K562 (cell line): ENCODE data around the gene CLASP1.

Source experiments
- CEBPG ChIP-seq, 3 experiments: fragments of 200-800 bp in 1 of 3; sonication (Bioruptor generic) in 1 of 3; sonication (generic) in 1 of 3; formaldehyde crosslinking in 1 of 3; IDR thresholded peaks in 2 of 3; conservative IDR thresholded peaks in 1 of 3; 2 replicates each; pipeline versions ENCODE4 v1.6.1 to v1.8.0; 2016 to 2022; ENCODE audit warnings: missing compliant biosample characterization in 2 of 3, missing genetic modification characterization in 2 of 3, mild to moderate bottlenecking in 1 of 3, missing genetic modification reagents in 1 of 3
- CTCF ChIP-seq, 3 experiments: IDR thresholded peaks in 2 of 3; conservative IDR thresholded peaks in 1 of 3; 2 replicates each; pipeline ENCODE4 v1.5.1; 2011 to 2012; ENCODE audit warnings: low read length in 3 of 3, mild to moderate bottlenecking in 3 of 3, control low read depth in 2 of 3, improper control_type of control experiment in 1 of 3, inconsistent platforms in 1 of 3, low read depth in 1 of 3, mixed read lengths in 1 of 3, moderate library complexity in 1 of 3; ENCODE audit not compliant: insufficient read depth in 2 of 3
- ELF1 ChIP-seq: fragments of 200-800 bp; sonication (Bioruptor generic); IDR thresholded peaks from 2 replicates; pipeline ENCODE4 v1.6.1; 2016; ENCODE audit warnings: missing genetic modification characterization, missing compliant biosample characterization
- NR3C1 ChIP-seq: sonication (generic); formaldehyde crosslinking; IDR thresholded peaks from 2 replicates; pipeline ENCODE4 v1.8.1; 2022; ENCODE audit warnings: missing genetic modification reagents
- POLR2G ChIP-seq: fragments of 200-400 bp; formaldehyde crosslinking; IDR thresholded peaks from 2 replicates; pipeline ENCODE4 v1.6.1; 2017; ENCODE audit warnings: low read depth, mild to moderate bottlenecking, antibody characterized with exemption, low read length, moderate library complexity
- POLR3G ChIP-seq: IDR thresholded peaks from 2 replicates; pipeline ENCODE4 v1.6.1; 2011; ENCODE audit not compliant: insufficient read length, insufficient replicate concordance; ENCODE audit errors: extremely low read depth
- PTBP1 ChIP-seq: fragments of 200-400 bp; formaldehyde crosslinking; IDR thresholded peaks from 2 replicates; pipeline ENCODE4 v1.6.1; 2017; ENCODE audit warnings: low read depth, low read length
- REST ChIP-seq, 2 experiments: fragments of 450-650 bp; formaldehyde crosslinking in 1 of 2; IDR thresholded peaks; 2 replicates each; pipeline versions ENCODE4 v1.4.0 to v1.6.1; 2014 to 2020; ENCODE audit warnings: mild to moderate bottlenecking in 2 of 2, borderline replicate concordance in 1 of 2, low read depth in 1 of 2
- SMAD3 ChIP-seq: fragments of 450-650 bp; formaldehyde crosslinking; conservative IDR thresholded peaks from 2 replicates; pipeline ENCODE4 v1.4.0; 2020; ENCODE audit warnings: mild to moderate bottlenecking
- ZBTB40 ChIP-seq, 2 experiments: fragments of 450-650 bp in 1 of 2; sonication (generic) in 1 of 2; formaldehyde crosslinking in 1 of 2; IDR thresholded peaks; 2 replicates each; pipeline versions ENCODE4 v1.7.1 to v1.9.0; 2016 to 2022; ENCODE audit warnings: inconsistent platforms in 1 of 2, mild to moderate bottlenecking in 1 of 2, missing genetic modification reagents in 1 of 2
- ZNF398 ChIP-seq: fragments of 250-450 bp; sonication (Bioruptor Pico); IDR thresholded peaks from 2 replicates; pipeline ENCODE4 v1.8.0; 2021; ENCODE audit warnings: moderate library complexity, mild to moderate bottlenecking, inconsistent platforms

GRCh38 chr2:121491518-121491917, 157.7 kb downstream of the CLASP1 start:
- no peak for TF ChIP-seq CTCF (IDR thresholded peaks at IDR 0.05 in 2 of 3, conservative IDR thresholded peaks at IDR 0.05 in 1 of 3; ENCODE audit: insufficient read depth in 2 of 3, low read depth in 1 of 3, low read length in 3 of 3)
- no peak for TF ChIP-seq NR3C1 (CRISPR knock-in tag)
- TF ChIP-seq ZNF398 (CRISPR knock-in tag): no peak
- TF ChIP-seq ELF1 (tag): no peak
- TF ChIP-seq POLR3G: no peak
- no peak for TF ChIP-seq REST (IDR thresholded peaks at IDR 0.05; ENCODE audit: borderline replicate concordance)
- TF ChIP-seq REST (CRISPR knock-in tag; IDR thresholded peaks at IDR 0.05; ENCODE audit: low read depth): no peak
- no peak for TF ChIP-seq ZBTB40 (IDR thresholded peaks at IDR 0.05)
- TF ChIP-seq ZBTB40 (CRISPR knock-in tag; IDR thresholded peaks at IDR 0.05): no peak
- TF ChIP-seq POLR2G: no peak
- TF ChIP-seq SMAD3 (CRISPR knock-in tag): no peak
- no peak for TF ChIP-seq PTBP1
- no peak for TF ChIP-seq CEBPG (CRISPR knock-in tag; IDR thresholded peaks at IDR 0.05)
- no peak for TF ChIP-seq CEBPG (tag; conservative IDR thresholded peaks at IDR 0.05 in 1 of 2, IDR thresholded peaks at IDR 0.05 in 1 of 2)
